CD14-positive monocyte (primary cell): Measurements from ENCODE around the gene IL16. TPM values are rescaled to one million over a fixed set of nuclear protein-coding genes. Genes with fewer than 3 reads are reported as not detected.

Source experiments
- DNase-seq, 3 donors: peaks; one replicate each; pipeline ENCODE4 v3.0.0-alpha.2; 2011 to 2022
- H2AFZ ChIP-seq: 2 replicates; pipeline ENCODE4 v1.6.0; 2012; ENCODE audit warnings: mild to moderate bottlenecking, low read depth, low read length, inconsistent platforms; ENCODE audit not compliant: insufficient read depth, poor library complexity, severe bottlenecking
- H3K27ac ChIP-seq, 2 donors: 1 replicate in 1 of 2; 2 replicates in 1 of 2; pipeline ENCODE4 v1.5.1; 2012 to 2013; ENCODE audit warnings: low read length in 2 of 2, control low read depth in 1 of 2, inconsistent platforms in 1 of 2, low read depth in 1 of 2, mild to moderate bottlenecking in 1 of 2
- H3K27me3 ChIP-seq, 2 donors: one replicate each; pipeline versions ENCODE4 v1.6.0 to v1.6.1; 2011 to 2013; ENCODE audit warnings: low read length in 2 of 2; ENCODE audit not compliant: control insufficient read depth in 2 of 2, insufficient read depth in 2 of 2
- H3K36me3 ChIP-seq, 2 donors: replicated peaks in 1 of 2; 1 replicate in 1 of 2; 2 replicates in 1 of 2; pipeline versions ENCODE4 v1.5.1 to v1.6.1; 2012 to 2013; ENCODE audit warnings: low read length in 2 of 2, control low read depth in 1 of 2, inconsistent platforms in 1 of 2, mild to moderate bottlenecking in 1 of 2; ENCODE audit not compliant: insufficient read depth in 2 of 2, control insufficient read depth in 1 of 2
- H3K4me1 ChIP-seq, 2 donors: 1 replicate in 1 of 2; 2 replicates in 1 of 2; pipeline versions ENCODE4 v1.5.1 to v1.6.1; 2012 to 2013; ENCODE audit warnings: low read length in 2 of 2, control low read depth in 1 of 2, inconsistent platforms in 1 of 2, mild to moderate bottlenecking in 1 of 2, moderate library complexity in 1 of 2; ENCODE audit not compliant: insufficient read depth in 2 of 2, control insufficient read depth in 1 of 2
- H3K4me2 ChIP-seq: replicated peaks from 2 replicates; pipeline ENCODE3; 2012; ENCODE audit warnings: low read length, moderate library complexity, mild to moderate bottlenecking; ENCODE audit not compliant: poor library complexity, severe bottlenecking; ENCODE audit errors: extremely low read depth
- H3K4me3 ChIP-seq, 3 experiments: fragments of 200-600 bp in 1 of 3; sonication (generic) in 1 of 3; replicated peaks in 1 of 3; 1 replicate in 2 of 3; 2 replicates in 1 of 3; pipeline ENCODE4 v1.5.1; 2011 to 2013; ENCODE audit warnings: low read length in 3 of 3, mild to moderate bottlenecking in 3 of 3, control low read depth in 2 of 3, low read depth in 2 of 3, inconsistent platforms in 1 of 3, moderate library complexity in 1 of 3
- H3K79me2 ChIP-seq: 2 replicates; pipeline ENCODE4 v1.6.0; 2012; ENCODE audit warnings: mild to moderate bottlenecking, control low read depth, inconsistent platforms, low read length, moderate library complexity; ENCODE audit not compliant: insufficient read depth
- H3K9ac ChIP-seq: 2 replicates; pipeline ENCODE4 v1.6.0; 2017; ENCODE audit warnings: low read length, mild to moderate bottlenecking; ENCODE audit not compliant: insufficient read depth, poor library complexity, severe bottlenecking
- H3K9me3 ChIP-seq, 2 donors: replicated peaks in 1 of 2; 1 replicate in 1 of 2; 2 replicates in 1 of 2; pipeline versions ENCODE4 v1.5.1 to v1.6.1; 2012 to 2013; ENCODE audit warnings: low read length in 2 of 2, control low read depth in 1 of 2; ENCODE audit not compliant: control insufficient read depth in 1 of 2, insufficient read depth in 1 of 2
- H4K20me1 ChIP-seq: 2 replicates; pipeline ENCODE4 v1.6.0; 2012; ENCODE audit warnings: mild to moderate bottlenecking, low read length, control low read depth, moderate library complexity; ENCODE audit not compliant: insufficient read depth
- H3K27ac Mint-ChIP-seq, 7 donors: one replicate each; pipeline ENCODE4 v1.8.0; 2020; ENCODE audit warnings: mild to moderate bottlenecking in 7 of 7, mixed read lengths in 7 of 7, moderate library complexity in 6 of 7, inconsistent platforms in 2 of 7
- H3K27me3 Mint-ChIP-seq, 3 donors: one replicate each; pipeline ENCODE4 v1.8.0; 2021 to 2022; ENCODE audit warnings: low read depth in 3 of 3, mild to moderate bottlenecking in 3 of 3, mixed read lengths in 3 of 3, moderate library complexity in 3 of 3, inconsistent platforms in 1 of 3
- H3K36me3 Mint-ChIP-seq, 2 donors: one replicate each; pipeline ENCODE4 v1.8.0; 2020; ENCODE audit warnings: mixed read lengths in 2 of 2, inconsistent platforms in 1 of 2, mild to moderate bottlenecking in 1 of 2
- H3K4me1 Mint-ChIP-seq: one replicate; pipeline ENCODE4 v1.8.0; 2020; ENCODE audit warnings: mild to moderate bottlenecking, mixed read lengths
- H3K4me3 Mint-ChIP-seq, 2 donors: one replicate each; pipeline ENCODE4 v1.8.0; 2020; ENCODE audit warnings: mild to moderate bottlenecking in 2 of 2, mixed read lengths in 2 of 2, moderate library complexity in 1 of 2
- H3K9me3 Mint-ChIP-seq, 7 donors: one replicate each; pipeline ENCODE4 v1.8.0; 2020 to 2022; ENCODE audit warnings: mixed read lengths in 7 of 7, mild to moderate bottlenecking in 6 of 7, moderate library complexity in 6 of 7, inconsistent platforms in 2 of 7
- WGBS: methylation state at CpG from one replicate; pipeline ENCODE4 v1.1.5; 2013; ENCODE audit warnings: missing lambda C conversion rate; ENCODE audit not compliant: insufficient coverage; 5-methylcytosine and 5-hydroxymethylcytosine counted together
- intact Hi-C, 2 donors: fragments of 100-400 bp; cut with micrococcal nuclease; formaldehyde crosslinking; loops; one replicate each; pipeline versions ENCODE4 v1.15.0 to v1.15.1; 2023
- polyA plus RNA-seq, 3 donors: library from polyadenylated mRNA; depleted of rRNA in 1 of 3; unstranded in 2 of 3; stranded (reverse) in 1 of 3; fragments of 300-500 nt in 2 of 3; fragments of >200 nt in 1 of 3; fragmentation: Illumina TruSeq in 2 of 3; gene quantifications; 1 replicate in 2 of 3; 2 replicates in 1 of 3; pipeline ENCODE4 v1.2.3, GENCODE V29; 2012 to 2021
- TF ChIP-seq, protein P1 (sequence below): fragments of 200-600 bp; IDR thresholded peaks from one replicate; pipeline ENCODE4 v1.8.0; 2022; ENCODE audit warnings: antibody characterized with exemption, mild to moderate bottlenecking

IL16 gene
- polyA plus RNA-seq, 3 donors, result 64.8 to 95.1 (median 71.5) TPM

DNA sequence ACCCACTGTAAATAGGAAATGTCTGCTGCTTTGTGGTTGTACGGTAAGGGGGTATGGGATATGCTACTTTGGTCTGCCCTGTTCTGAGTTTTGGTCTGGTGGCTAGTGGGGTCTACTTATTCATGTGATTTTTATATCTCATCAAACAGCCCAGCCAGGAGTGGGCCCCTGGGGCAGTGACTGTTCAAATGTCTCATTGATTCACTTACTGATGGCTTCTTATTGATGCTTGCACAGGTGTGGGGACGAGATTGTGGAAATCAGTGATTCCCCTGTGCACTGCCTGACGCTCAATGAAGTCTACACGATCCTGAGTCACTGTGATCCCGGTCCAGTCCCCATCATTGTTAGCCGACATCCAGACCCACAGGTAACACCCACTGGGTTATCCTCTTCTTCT lies 88.8 kb downstream of the IL16 start:
- Histone ChIP-seq H3K4me3 (no peak overlapping the region), H2AFZ (no peak overlapping the region), H3K4me1 (peaks cover 31 to 34% of the 10 kb centered on the region in 2 donors), H3K79me2 (no peaks in the 10 kb centered on the region), H4K20me1 (no peaks in the 10 kb centered on the region), H3K36me3 (no peaks in the 10 kb centered on the region), H3K9ac (no peak overlapping the region), H3K4me2 (no peak overlapping the region), H3K9me3 (no peaks in the 10 kb centered on the region), H3K27me3 (no peaks in the 10 kb centered on the region), H3K27ac (peak overlapping the region in 1 of 2 donors; percentile 85)
- no peak for DNase-seq
- Mint-ChIP-seq H3K9me3 (peaks cover 0 to 3% (median 2%) of the 10 kb centered on the region in 7 donors), H3K27ac (peak overlapping the region; percentile 12 to 97 (median 85)), H3K36me3 (peaks cover 2 to 3% of the 10 kb centered on the region in 2 donors), H3K4me1 (peaks cover 43% of the 10 kb centered on the region), H3K27me3 (peaks cover 0 to 10% (median 0%) of the 10 kb centered on the region in 3 donors), H3K4me3 (no peak overlapping the region)
- 57% methylated on average over 1 of the region's 6 CpGs for WGBS
- TF ChIP-seq, protein P1, sequence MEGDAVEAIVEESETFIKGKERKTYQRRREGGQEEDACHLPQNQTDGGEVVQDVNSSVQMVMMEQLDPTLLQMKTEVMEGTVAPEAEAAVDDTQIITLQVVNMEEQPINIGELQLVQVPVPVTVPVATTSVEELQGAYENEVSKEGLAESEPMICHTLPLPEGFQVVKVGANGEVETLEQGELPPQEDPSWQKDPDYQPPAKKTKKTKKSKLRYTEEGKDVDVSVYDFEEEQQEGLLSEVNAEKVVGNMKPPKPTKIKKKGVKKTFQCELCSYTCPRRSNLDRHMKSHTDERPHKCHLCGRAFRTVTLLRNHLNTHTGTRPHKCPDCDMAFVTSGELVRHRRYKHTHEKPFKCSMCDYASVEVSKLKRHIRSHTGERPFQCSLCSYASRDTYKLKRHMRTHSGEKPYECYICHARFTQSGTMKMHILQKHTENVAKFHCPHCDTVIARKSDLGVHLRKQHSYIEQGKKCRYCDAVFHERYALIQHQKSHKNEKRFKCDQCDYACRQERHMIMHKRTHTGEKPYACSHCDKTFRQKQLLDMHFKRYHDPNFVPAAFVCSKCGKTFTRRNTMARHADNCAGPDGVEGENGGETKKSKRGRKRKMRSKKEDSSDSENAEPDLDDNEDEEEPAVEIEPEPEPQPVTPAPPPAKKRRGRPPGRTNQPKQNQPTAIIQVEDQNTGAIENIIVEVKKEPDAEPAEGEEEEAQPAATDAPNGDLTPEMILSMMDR, result no peak
- intact Hi-C loops, result no loop called here

DNA sequence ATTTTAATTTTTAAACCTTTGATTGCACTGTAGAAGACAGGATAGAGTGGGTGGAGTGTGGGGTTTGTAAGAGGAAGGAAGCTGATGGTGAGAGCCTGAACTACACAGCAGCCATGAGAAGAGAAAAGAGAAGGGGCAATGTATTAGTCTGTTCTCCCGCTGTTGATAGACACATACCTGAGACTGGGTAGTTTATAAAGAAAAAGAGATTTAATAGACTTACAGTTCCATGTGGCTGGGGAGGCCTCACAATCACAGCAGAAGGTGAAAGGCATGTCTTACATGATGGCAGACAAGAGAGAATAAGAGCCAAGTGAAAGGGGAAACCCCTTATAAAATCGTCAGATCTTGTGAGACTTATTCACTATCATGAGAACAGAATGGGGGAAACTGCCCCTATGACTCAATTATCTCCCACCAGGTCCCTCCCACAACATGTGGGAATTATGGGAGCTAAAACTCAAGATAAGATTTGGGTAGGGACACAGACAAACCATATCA lies 90.0 kb downstream of the IL16 start:
- TF ChIP-seq, protein P1, result no peak
- Histone ChIP-seq H3K36me3 (no peaks in the 10 kb centered on the region), H3K9ac (peak overlapping the region; percentile 28), H3K27ac (peak overlapping the region; percentile 5 to 85), H3K27me3 (no peaks in the 10 kb centered on the region), H3K4me2 (peak overlapping the region; percentile 28), H4K20me1 (no peaks in the 10 kb centered on the region), H3K9me3 (no peaks in the 10 kb centered on the region), H2AFZ (peak overlapping the region; percentile 43), H3K79me2 (no peaks in the 10 kb centered on the region), H3K4me1 (peaks cover 31 to 34% of the 10 kb centered on the region in 2 donors), H3K4me3 (peak overlapping the region in 1 of 3 experiments; percentile 27)
- H3K4me3 Mint-ChIP-seq, result peak overlapping the region in 1 of 2 donors; percentile 56
- H3K36me3 Mint-ChIP-seq, result peaks cover 2 to 3% of the 10 kb centered on the region in 2 donors
- peaks cover 45% of the 10 kb centered on the region for H3K4me1 Mint-ChIP-seq
- intact Hi-C loops, result no loop called here
- H3K27ac Mint-ChIP-seq, result peak overlapping the region; percentile 85 to 97 (median 94)
- no CpG with 5 or more reads among the region's 2 CpGs for WGBS
- DNase-seq, result peak; percentile 59 to 83 (median 59)
- H3K9me3 Mint-ChIP-seq, result peaks cover 0 to 3% (median 2%) of the 10 kb centered on the region in 7 donors
- H3K27me3 Mint-ChIP-seq, result peaks cover 0 to 10% (median 0%) of the 10 kb centered on the region in 3 donors
